Measurements from ENCODE around the gene CEP250. TPM values are rescaled to one million over a fixed set of nuclear protein-coding genes. Genes with fewer than 3 reads are reported as not detected.

Gene CEP250
- total RNA-seq, 1 experiment from 2014 or later, result 63.6 TPM

- Histone ChIP-seq H3K9me3 (ENCODE audit: insufficient read depth, low read depth) (no peaks in the 10 kb centered on the region), H3K36me3 (ENCODE audit: low read depth) (no peaks in the 10 kb centered on the region), H3F3A (ENCODE audit: insufficient read depth, low read depth) (peaks cover 27% of the 10 kb centered on the region), H3K4me1 (replicated peaks; ENCODE audit: insufficient read depth) (peaks cover 36% of the 10 kb centered on the region), H2AFZ (no peak overlapping the region), H4K20me1 (ENCODE audit: insufficient read depth) (no peaks in the 10 kb centered on the region), H3K9me2 (ENCODE audit: insufficient read depth) (no peaks in the 10 kb centered on the region), H3K27me3 (ENCODE audit: insufficient read depth, low read depth) (no peaks in the 10 kb centered on the region), H3K4me2 (no peak overlapping the region), H3K79me2 (ENCODE audit: low read depth) (no peaks in the 10 kb centered on the region), H3K4me3 (no peak overlapping the region), H3K27ac (no peak overlapping the region)
- CTCF ChIA-PET, result interaction anchor here (0.7 kb wide), 2 partner anchors 435 to 1160 kb away, joined by 3 to 15 read pairs; no protein-coding TSS in a partner anchor
- no peak for DNase-seq
- BruUV-seq (replicated peaks), result no TSS peak
- TF ChIP-seq EZH2 (IDR thresholded peaks at IDR 0.05; ENCODE audit: low read depth), result no peak
- intact Hi-C loops (cut with micrococcal nuclease; ENCODE audit: unreplicated experiment), result no loop called here
- POLR2A ChIA-PET (ENCODE audit: unreplicated experiment), result interaction anchor here (0.6 kb wide), 1 partner anchor 103 kb away, joined by 3 read pairs; no protein-coding TSS in a partner anchor
These were observed 63.6 kb downstream of the CEP250 start for GRCh38 chr20:35518955-35519354.

- no peak overlapping the region for H3K4me3 ChIP-seq
These were observed 68.0 kb downstream of the CEP250 start for GRCh38 chr20:35523298-35523888.

GRCh38 chr20:35525639-35526038, 70.2 kb downstream of the CEP250 start:
- Histone ChIP-seq H3K79me2 (ENCODE audit: low read depth) (no peaks in the 10 kb centered on the region), H3K9me2 (ENCODE audit: insufficient read depth) (no peaks in the 10 kb centered on the region), H2AFZ (no peak overlapping the region), H3K4me2 (no peak overlapping the region), H4K20me1 (ENCODE audit: insufficient read depth) (no peaks in the 10 kb centered on the region), H3K4me1 (replicated peaks; ENCODE audit: insufficient read depth) (no peaks in the 10 kb centered on the region), H3K4me3 (no peak overlapping the region), H3K27ac (no peak overlapping the region), H3F3A (ENCODE audit: insufficient read depth, low read depth) (no peaks in the 10 kb centered on the region), H3K36me3 (ENCODE audit: low read depth) (no peaks in the 10 kb centered on the region), H3K9me3 (ENCODE audit: insufficient read depth, low read depth) (no peaks in the 10 kb centered on the region), H3K27me3 (ENCODE audit: insufficient read depth, low read depth) (no peaks in the 10 kb centered on the region)
- POLR2A ChIA-PET (ENCODE audit: unreplicated experiment), result no interaction called here
- CTCF ChIA-PET, result interaction anchor here (0.6 kb wide), 1 partner anchor 381 kb away, joined by 3 read pairs; no protein-coding TSS in a partner anchor
- TF ChIP-seq CTCF (conservative IDR thresholded peaks at IDR 0.05) (no peak), EZH2 (IDR thresholded peaks at IDR 0.05; ENCODE audit: low read depth) (no peak)
- no peak for DNase-seq
- BruUV-seq (replicated peaks), result no TSS peak
- intact Hi-C loops (cut with micrococcal nuclease; ENCODE audit: unreplicated experiment), result no loop called here

More at GRCh38 chr20:35523298-35523888, 68.0 kb downstream of the CEP250 start:
- Histone ChIP-seq H3K36me3 (ENCODE audit: low read depth) (no peaks in the 10 kb centered on the region), H3K9me2 (ENCODE audit: insufficient read depth) (no peaks in the 10 kb centered on the region), H3F3A (ENCODE audit: insufficient read depth, low read depth) (no peaks in the 10 kb centered on the region), H3K27ac (no peak overlapping the region), H2AFZ (no peak overlapping the region), H3K4me2 (no peak overlapping the region), H3K9me3 (ENCODE audit: insufficient read depth, low read depth) (no peaks in the 10 kb centered on the region), H3K79me2 (ENCODE audit: low read depth) (no peaks in the 10 kb centered on the region), H3K27me3 (ENCODE audit: insufficient read depth, low read depth) (no peaks in the 10 kb centered on the region), H3K4me1 (replicated peaks; ENCODE audit: insufficient read depth) (no peaks in the 10 kb centered on the region), H4K20me1 (ENCODE audit: insufficient read depth) (no peaks in the 10 kb centered on the region)
- TF ChIP-seq EZH2 (IDR thresholded peaks at IDR 0.05; ENCODE audit: low read depth) (no peak), CTCF (conservative IDR thresholded peaks at IDR 0.05) (peak; percentile 70)
- DNase-seq, result peak in 1 of 2 experiments; percentile 27
- intact Hi-C loops (cut with micrococcal nuclease; ENCODE audit: unreplicated experiment), result no loop called here
- ChIA-PET POLR2A (ENCODE audit: unreplicated experiment) (no interaction called here), CTCF (no interaction called here)
- BruUV-seq (replicated peaks), result no TSS peak

Measured in PC-9 (cell line).